Calu3 (cell line): ENCODE measurements around the gene R3HDM1. TPM values are rescaled to one million over a fixed set of nuclear protein-coding genes. Genes with fewer than 3 reads are reported as not detected.
"Not testable (repeated sequence)": the region's sequence is repeated elsewhere in the genome, so short reads cannot be mapped to it uniquely, and the experiment has no call there.

Experiments
- BruUV-seq: library from RNA; stranded (reverse); fragments of 400-500 nt; replicated peaks from 2 replicates; lab custom pipeline; 2021; lab: Mats Ljungman, UMichigan
- CTCF ChIA-PET: fragments of 300-600 bp; sonication (Branson Sonifier 250); formaldehyde crosslinking; loops from one replicate; lab custom pipeline; 2022; ENCODE audit warnings: antibody characterized with exemption; lab: Charles Lee
- DNase-seq: peaks from one replicate; pipeline ENCODE4 v3.0.0; 2022
- H3K27ac Mint-ChIP-seq: one replicate; pipeline ENCODE4 v1.8.0; 2022; ENCODE audit warnings: mixed read lengths; ENCODE audit not compliant: unreplicated experiment
- H3K27me3 Mint-ChIP-seq: one replicate; pipeline ENCODE4 v1.8.0; 2022; ENCODE audit warnings: mixed read lengths; ENCODE audit not compliant: unreplicated experiment
- H3K36me3 Mint-ChIP-seq: one replicate; pipeline ENCODE4 v1.8.0; 2022; ENCODE audit warnings: mild to moderate bottlenecking, moderate library complexity, mixed read lengths; ENCODE audit not compliant: insufficient read depth, unreplicated experiment
- H3K4me1 Mint-ChIP-seq: one replicate; pipeline ENCODE4 v1.8.0; 2022; ENCODE audit warnings: mild to moderate bottlenecking, low read depth, mixed read lengths; ENCODE audit not compliant: unreplicated experiment
- H3K4me3 Mint-ChIP-seq: one replicate; pipeline ENCODE4 v1.8.0; 2022; ENCODE audit warnings: mild to moderate bottlenecking, low read depth, moderate library complexity, mixed read lengths; ENCODE audit not compliant: unreplicated experiment
- H3K9me3 Mint-ChIP-seq: one replicate; pipeline ENCODE4 v1.8.0; 2022; ENCODE audit warnings: low read depth, mixed read lengths; ENCODE audit not compliant: unreplicated experiment
- CTCF ChIP-seq: fragments of 200-600 bp; IDR thresholded peaks from one replicate; pipeline ENCODE4 v1.8.0; 2022; ENCODE audit warnings: antibody characterized with exemption; ENCODE audit not compliant: unreplicated experiment
- intact Hi-C: fragments of 100-400 bp; cut with micrococcal nuclease; formaldehyde crosslinking; loops from one replicate; pipeline ENCODE4 v1.10.0; 2022; ENCODE audit not compliant: unreplicated experiment
- total RNA-seq: library from RNA; stranded (reverse); gene quantifications from 2 replicates; pipeline ENCODE4 v1.2.3, GENCODE V29; 2022

The R3HDM1 gene
- total RNA-seq, 1 experiment from 2014 or later = 46.1 TPM

- intact Hi-C loops = no loop called here
- no peak overlapping the region for H3K27ac Mint-ChIP-seq
- CTCF ChIA-PET = no interaction called here
- no peaks in the 10 kb centered on the region for H3K27me3 Mint-ChIP-seq
- no TSS peak for BruUV-seq
- no peaks in the 10 kb centered on the region for H3K9me3 Mint-ChIP-seq
- no peaks in the 10 kb centered on the region for H3K4me1 Mint-ChIP-seq
- peaks cover 21% of the 10 kb centered on the region for H3K36me3 Mint-ChIP-seq
- no peak overlapping the region for H3K4me3 Mint-ChIP-seq
- no peak for DNase-seq
- no peak for TF ChIP-seq CTCF
These were observed 119.4 kb downstream of the R3HDM1 start for GRCh38 chr2:135650721-135651120.

- DNase-seq = no peak
- BruUV-seq = no TSS peak
- Mint-ChIP-seq H3K27me3 (no peaks in the 10 kb centered on the region), H3K36me3 (peaks cover 20% of the 10 kb centered on the region), H3K27ac (no peak overlapping the region), H3K9me3 (no peaks in the 10 kb centered on the region), H3K4me3 (no peak overlapping the region), H3K4me1 (no peaks in the 10 kb centered on the region)
- no peak for TF ChIP-seq CTCF
- CTCF ChIA-PET = no interaction called here
- intact Hi-C loops = no loop called here
These were observed 120.4 kb downstream of the R3HDM1 start for GRCh38 chr2:135651717-135652116.

- DNase-seq, H3K4me3 Mint-ChIP-seq, H3K27ac Mint-ChIP-seq, H3K4me1 Mint-ChIP-seq, CTCF ChIA-PET, H3K9me3 Mint-ChIP-seq, H3K27me3 Mint-ChIP-seq, intact Hi-C loops, BruUV-seq: not testable (repeated sequence)
- H3K36me3 Mint-ChIP-seq = peaks cover 20% of the 10 kb centered on the region
These were observed 123.0 kb downstream of the R3HDM1 start for GRCh38 chr2:135654239-135654638.

- DNase-seq = no peak
- no peak for TF ChIP-seq CTCF
- Mint-ChIP-seq H3K4me3 (no peak overlapping the region), H3K9me3 (no peaks in the 10 kb centered on the region), H3K27ac (no peak overlapping the region), H3K4me1 (no peaks in the 10 kb centered on the region), H3K36me3 (peaks cover 10% of the 10 kb centered on the region), H3K27me3 (no peaks in the 10 kb centered on the region)
- no TSS peak for BruUV-seq
- CTCF ChIA-PET = interaction anchor here (0.6 kb wide), 1 partner anchor 12 kb away, joined by 3 read pairs; no protein-coding TSS in a partner anchor
- intact Hi-C loops = no loop called here
These were observed 126.7 kb downstream of the R3HDM1 start for GRCh38 chr2:135657806-135658582.

- Mint-ChIP-seq H3K9me3 (no peaks in the 10 kb centered on the region), H3K4me3 (no peak overlapping the region), H3K4me1 (no peaks in the 10 kb centered on the region), H3K36me3 (no peaks in the 10 kb centered on the region), H3K27me3 (no peaks in the 10 kb centered on the region), H3K27ac (no peak overlapping the region)
- BruUV-seq = no TSS peak
- CTCF ChIA-PET = no interaction called here
- intact Hi-C loops = no loop called here
- DNase-seq = no peak
- TF ChIP-seq CTCF = no peak
These were observed 130.8 kb downstream of the R3HDM1 start for GRCh38 chr2:135662088-135662487.
